HG02759 (cell line): ENCODE results near the gene SOX30.
"Not testable (repeated sequence)": the region's sequence is repeated elsewhere in the genome, so short reads cannot be mapped to it uniquely, and the experiment has no call there.

ENCODE experiments used
- ATAC-seq: cut with Tn5 transposase; IDR thresholded peaks from one replicate; pipeline ENCODE4 v1.9.1; 2021; ENCODE audit warnings: mild to moderate bottlenecking, moderate library complexity; ENCODE audit not compliant: unreplicated experiment

Gene SOX30

GRCh38 chr5:157652377-157652692 is at the start of gene SOX30:
TSS of gene SOX30 (minus strand) at chr5:157652438. CDS start at chr5:157652078, 360 bp downstream.
- ATAC-seq, result no peak

- not testable (repeated sequence) for ATAC-seq
Measured at GRCh38 chr5:157698674-157699073, 46.4 kb upstream of the SOX30 start.

- not testable (repeated sequence) for ATAC-seq
Measured at GRCh38 chr5:157696154-157696553, 43.9 kb upstream of the SOX30 start.

GRCh38 chr5:157693816-157694215 is 41.6 kb upstream of the SOX30 start:
- ATAC-seq, result not testable (repeated sequence)

GRCh38 chr5:157690690-157691433 is 38.6 kb upstream of the SOX30 start:
- ATAC-seq, result no peak

- ATAC-seq, result no peak
Measured at GRCh38 chr5:157689942-157690689, 37.9 kb upstream of the SOX30 start.

- no peak for ATAC-seq
Measured at GRCh38 chr5:157687198-157687554, 34.9 kb upstream of the SOX30 start.

GRCh38 chr5:157686276-157687197 is 34.3 kb upstream of the SOX30 start:
- ATAC-seq, result not testable (repeated sequence)

GRCh38 chr5:157682257-157682656 is 30.0 kb upstream of the SOX30 start:
- no peak for ATAC-seq

GRCh38 chr5:157681048-157681447 is 28.8 kb upstream of the SOX30 start:
- no peak for ATAC-seq

GRCh38 chr5:157680239-157680638 is 28.0 kb upstream of the SOX30 start:
- no peak for ATAC-seq

GRCh38 chr5:157679801-157680200 is 27.6 kb upstream of the SOX30 start:
- no peak for ATAC-seq

GRCh38 chr5:157677931-157678330 is 25.7 kb upstream of the SOX30 start:
- no peak for ATAC-seq

- ATAC-seq, result not testable (repeated sequence)
Measured at GRCh38 chr5:157674351-157674750, 22.1 kb upstream of the SOX30 start.

- no peak for ATAC-seq
Measured at GRCh38 chr5:157672976-157673375, 20.7 kb upstream of the SOX30 start.

GRCh38 chr5:157671592-157672330 is 19.5 kb upstream of the SOX30 start:
- no peak for ATAC-seq

- ATAC-seq, result no peak
Measured at GRCh38 chr5:157670662-157671591, 18.7 kb upstream of the SOX30 start, which contains the start of gene C5orf52. TSS of gene C5orf52 (plus strand) at chr5:157671533. CDS start at chr5:157671615, 82 bp downstream.

- no peak for ATAC-seq
Measured at GRCh38 chr5:157669701-157670097, 17.5 kb upstream of the SOX30 start.

- ATAC-seq, result no peak
Measured at GRCh38 chr5:157668356-157668755, 16.1 kb upstream of the SOX30 start.
